DND-41 (cell line): ENCODE results near the gene SNUPN.

Experiments
- ATAC-seq: fragments of 200-7000 bp; cut with Tn5 transposase; 3 replicates; pipeline ENCODE4 v1.9.1; 2021; ENCODE audit warnings: low read depth; ENCODE audit not compliant: insufficient read depth
- DNase-seq: peaks from one replicate; pipeline ENCODE4 v3.0.0-alpha.2; 2020
- H2AFZ ChIP-seq: 2 replicates; pipeline ENCODE4 v1.6.0; 2012; ENCODE audit warnings: low read depth, low read length
- H3K27ac ChIP-seq: 2 replicates; pipeline ENCODE4 v1.5.1; 2012; ENCODE audit warnings: low read length, inconsistent platforms
- H3K27me3 ChIP-seq: fragments of 200-600 bp; sonication (generic); 2 replicates; pipeline ENCODE4 v1.6.0; 2012; ENCODE audit warnings: low read length, mild to moderate bottlenecking, inconsistent platforms; ENCODE audit not compliant: insufficient read depth, poor library complexity
- H3K36me3 ChIP-seq: 2 replicates; pipeline ENCODE4 v1.5.1; 2012; ENCODE audit warnings: low read length, inconsistent platforms; ENCODE audit not compliant: insufficient read depth
- H3K4me1 ChIP-seq: 2 replicates; pipeline ENCODE4 v1.5.1; 2012; ENCODE audit warnings: mild to moderate bottlenecking, low read length; ENCODE audit not compliant: insufficient read depth
- H3K4me2 ChIP-seq: 2 replicates; pipeline ENCODE4 v1.6.0; 2012; ENCODE audit warnings: mild to moderate bottlenecking, moderate library complexity, low read length, inconsistent platforms; ENCODE audit not compliant: insufficient read depth
- H3K4me3 ChIP-seq, 2 experiments: fragments of 200-600 bp in 1 of 2; shearing (Covaris generic) in 1 of 2; 2 replicates each; pipeline ENCODE4 v1.5.1; 2012 to 2016; ENCODE audit warnings: inconsistent platforms in 2 of 2, low read length in 2 of 2, mild to moderate bottlenecking in 2 of 2, low read depth in 1 of 2, moderate library complexity in 1 of 2
- H3K79me2 ChIP-seq: 2 replicates; pipeline ENCODE4 v1.6.0; 2012; ENCODE audit warnings: low read length, inconsistent platforms; ENCODE audit not compliant: insufficient read depth
- H3K9ac ChIP-seq: 2 replicates; pipeline ENCODE4 v1.6.0; 2012; ENCODE audit warnings: low read depth, mild to moderate bottlenecking, inconsistent platforms, low read length, moderate library complexity
- H3K9me3 ChIP-seq: 2 replicates; pipeline ENCODE4 v1.5.1; 2012; ENCODE audit warnings: low read length, moderate library complexity, mild to moderate bottlenecking, inconsistent platforms; ENCODE audit not compliant: insufficient read depth, severe bottlenecking
- H4K20me1 ChIP-seq: 2 replicates; pipeline ENCODE4 v1.6.0; 2012; ENCODE audit warnings: low read length; ENCODE audit not compliant: insufficient read depth
- EZH2 ChIP-seq: IDR thresholded peaks from 3 replicates; pipeline ENCODE4 v1.6.1; 2012; ENCODE audit warnings: borderline replicate concordance, low read depth, mild to moderate bottlenecking, moderate library complexity, low read length, inconsistent platforms; ENCODE audit not compliant: severe bottlenecking
- TF ChIP-seq, protein P1 (sequence below): IDR thresholded peaks from 2 replicates; pipeline ENCODE4 v1.5.1; 2012; ENCODE audit warnings: borderline replicate concordance, low read length, moderate library complexity, mild to moderate bottlenecking; ENCODE audit not compliant: poor library complexity, severe bottlenecking; ENCODE audit errors: extremely low read depth

SNUPN gene

DNA sequence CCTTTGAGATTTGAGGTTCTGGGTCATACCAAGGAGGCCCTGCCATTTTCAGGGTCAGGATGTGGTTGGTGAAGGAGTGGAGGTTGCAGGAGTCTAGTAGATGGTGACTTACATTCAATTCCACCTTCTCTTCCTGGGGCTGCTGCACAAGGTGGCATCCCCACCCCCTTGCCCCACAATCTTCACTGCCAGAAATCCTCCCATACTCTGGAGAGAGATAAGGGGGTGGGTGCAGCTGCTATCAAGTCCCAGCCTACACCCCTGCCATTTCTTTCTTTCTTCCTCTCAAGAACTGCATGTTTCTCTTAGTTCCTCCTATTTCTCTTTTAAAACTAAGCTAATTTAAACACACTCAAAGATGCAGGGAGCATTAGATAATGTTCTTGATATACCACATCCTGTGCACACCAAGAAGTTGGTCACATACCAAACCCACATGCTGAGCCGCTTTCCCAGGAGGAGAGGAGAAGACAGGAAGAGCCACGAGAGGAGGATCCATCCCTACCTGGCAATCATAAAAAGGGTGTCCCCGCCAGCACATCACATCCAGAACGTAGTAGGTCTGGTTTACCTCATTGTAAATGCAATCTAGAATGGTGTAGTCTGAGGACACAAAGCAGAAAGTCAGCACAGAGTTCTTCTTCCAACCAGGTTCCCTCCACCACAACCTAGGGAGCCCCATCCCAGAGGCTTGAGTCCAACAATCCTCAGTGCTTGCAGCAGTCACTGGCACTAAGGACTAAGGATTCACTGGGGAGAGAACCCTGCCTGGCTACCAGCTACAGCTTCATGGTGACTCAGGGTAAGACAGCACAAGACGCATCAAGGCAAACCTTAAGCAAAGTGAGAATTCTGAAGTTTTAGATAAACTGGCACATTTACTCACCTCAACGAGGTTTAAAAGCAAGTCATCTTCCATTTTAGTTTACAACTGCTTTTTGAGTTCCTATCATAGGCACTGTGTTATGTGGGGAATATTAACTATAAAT lies 18.5 kb downstream of the SNUPN start:
- Histone ChIP-seq H4K20me1 (no peaks in the 10 kb centered on the region), H3K9ac (peak overlapping the region; percentile 28), H3K9me3 (no peaks in the 10 kb centered on the region), H3K27ac (peak overlapping the region; percentile 76), H3K4me1 (peaks cover 28% of the 10 kb centered on the region), H3K4me3 (no peak overlapping the region; a peak in 1 of 4 replicates), H3K36me3 (peaks cover 55% of the 10 kb centered on the region), H3K79me2 (no peaks in the 10 kb centered on the region), H2AFZ (no peak overlapping the region), H3K4me2 (peak overlapping the region; percentile 51), H3K27me3 (no peaks in the 10 kb centered on the region)
- no peak for TF ChIP-seq EZH2
- DNase-seq = peak; percentile 67
- peak; percentile 88 for ATAC-seq

DNA sequence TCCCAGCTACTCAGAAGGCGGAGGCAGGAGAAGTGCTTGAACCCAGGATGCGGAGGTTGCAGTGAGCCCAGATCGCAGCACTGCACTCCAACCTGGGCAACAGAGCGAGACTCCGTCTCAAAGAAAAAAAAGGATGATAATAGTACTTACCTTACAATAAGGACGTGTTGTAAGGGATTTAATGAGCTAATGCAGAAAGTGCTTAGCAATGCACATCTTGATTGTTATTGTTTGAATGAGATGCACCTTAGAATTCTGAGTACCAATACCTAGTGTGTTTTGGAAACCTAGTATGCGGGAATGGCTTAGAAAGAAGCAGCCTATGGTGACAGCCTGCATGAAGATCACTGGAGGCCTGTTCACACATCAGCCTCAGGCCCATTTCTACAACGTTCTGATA lies 19.5 kb downstream of the SNUPN start:
- Histone ChIP-seq H3K27me3 (no peaks in the 10 kb centered on the region), H3K27ac (peak overlapping the region; percentile 76), H3K4me1 (peaks cover 28% of the 10 kb centered on the region), H3K9ac (peak overlapping the region; percentile 28; the same call in 1 of the 2 replicates), H2AFZ (no peak overlapping the region), H4K20me1 (no peaks in the 10 kb centered on the region), H3K79me2 (no peaks in the 10 kb centered on the region), H3K4me3 (no peak overlapping the region; a peak in 1 of 4 replicates), H3K36me3 (peaks cover 55% of the 10 kb centered on the region), H3K4me2 (peak overlapping the region; percentile 51), H3K9me3 (no peaks in the 10 kb centered on the region)
- ATAC-seq (no peak), DNase-seq (no peak)
- TF ChIP-seq, protein P1, sequence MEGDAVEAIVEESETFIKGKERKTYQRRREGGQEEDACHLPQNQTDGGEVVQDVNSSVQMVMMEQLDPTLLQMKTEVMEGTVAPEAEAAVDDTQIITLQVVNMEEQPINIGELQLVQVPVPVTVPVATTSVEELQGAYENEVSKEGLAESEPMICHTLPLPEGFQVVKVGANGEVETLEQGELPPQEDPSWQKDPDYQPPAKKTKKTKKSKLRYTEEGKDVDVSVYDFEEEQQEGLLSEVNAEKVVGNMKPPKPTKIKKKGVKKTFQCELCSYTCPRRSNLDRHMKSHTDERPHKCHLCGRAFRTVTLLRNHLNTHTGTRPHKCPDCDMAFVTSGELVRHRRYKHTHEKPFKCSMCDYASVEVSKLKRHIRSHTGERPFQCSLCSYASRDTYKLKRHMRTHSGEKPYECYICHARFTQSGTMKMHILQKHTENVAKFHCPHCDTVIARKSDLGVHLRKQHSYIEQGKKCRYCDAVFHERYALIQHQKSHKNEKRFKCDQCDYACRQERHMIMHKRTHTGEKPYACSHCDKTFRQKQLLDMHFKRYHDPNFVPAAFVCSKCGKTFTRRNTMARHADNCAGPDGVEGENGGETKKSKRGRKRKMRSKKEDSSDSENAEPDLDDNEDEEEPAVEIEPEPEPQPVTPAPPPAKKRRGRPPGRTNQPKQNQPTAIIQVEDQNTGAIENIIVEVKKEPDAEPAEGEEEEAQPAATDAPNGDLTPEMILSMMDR = no peak
- TF ChIP-seq EZH2 = no peak

DNA sequence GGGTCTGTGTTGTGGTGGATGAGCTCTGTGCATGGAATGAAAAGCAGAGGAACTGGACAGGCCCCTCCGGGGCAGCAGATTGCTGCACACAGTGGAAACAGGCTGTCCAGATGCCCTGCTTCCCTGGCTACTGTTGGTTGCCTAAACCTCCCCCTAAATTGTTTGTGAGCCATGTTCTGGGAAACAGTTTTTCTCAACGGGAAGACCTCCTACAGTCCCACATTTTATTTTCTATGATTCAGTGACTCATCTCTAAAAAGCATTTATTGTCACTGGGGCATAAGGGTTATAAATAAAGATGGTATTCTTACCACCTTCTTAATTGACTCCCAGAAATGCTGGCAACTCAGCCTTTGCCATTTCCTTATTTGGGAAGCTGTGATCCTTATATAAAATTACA lies 26.1 kb downstream of the SNUPN start:
- Histone ChIP-seq H4K20me1 (no peaks in the 10 kb centered on the region), H3K4me1 (peaks cover 15% of the 10 kb centered on the region), H3K9me3 (no peaks in the 10 kb centered on the region), H3K9ac (no peak overlapping the region), H3K4me3 (no peak overlapping the region), H3K27ac (no peak overlapping the region), H3K27me3 (no peaks in the 10 kb centered on the region), H2AFZ (no peak overlapping the region), H3K79me2 (no peaks in the 10 kb centered on the region), H3K4me2 (no peak overlapping the region), H3K36me3 (peaks cover 61% of the 10 kb centered on the region)
- TF ChIP-seq, protein P1 = no peak
- TF ChIP-seq EZH2 = no peak
- no peak for ATAC-seq
- no peak for DNase-seq

DNA sequence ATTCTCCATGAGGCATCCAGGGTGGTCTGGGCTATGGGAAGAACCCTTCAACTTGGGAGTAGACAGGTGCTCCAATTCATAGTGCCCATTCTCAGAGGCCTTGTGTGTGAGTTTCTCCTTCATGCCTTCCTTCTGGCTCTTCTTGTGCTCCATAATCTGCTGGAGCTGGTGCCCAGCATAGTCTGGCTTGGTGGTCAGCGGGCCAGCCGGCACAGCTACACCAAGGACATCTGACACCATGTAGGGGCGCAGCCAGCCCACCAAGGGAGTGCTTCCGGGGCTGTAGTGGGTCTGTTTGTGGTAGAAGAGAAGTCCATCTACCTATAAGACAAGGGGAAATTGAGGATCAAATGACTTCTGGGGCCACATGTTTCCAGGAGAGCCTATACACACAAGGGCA lies 27.2 kb downstream of the SNUPN start:
- Histone ChIP-seq H3K4me1 (peaks cover 15% of the 10 kb centered on the region), H3K79me2 (no peaks in the 10 kb centered on the region), H3K36me3 (peaks cover 59% of the 10 kb centered on the region), H3K9ac (no peak overlapping the region), H4K20me1 (no peaks in the 10 kb centered on the region), H3K27me3 (no peaks in the 10 kb centered on the region), H3K9me3 (no peaks in the 10 kb centered on the region), H2AFZ (no peak overlapping the region), H3K27ac (no peak overlapping the region; the same call in 1 of the 2 replicates), H3K4me2 (no peak overlapping the region), H3K4me3 (no peak overlapping the region)
- DNase-seq = no peak
- TF ChIP-seq EZH2 = no peak
- TF ChIP-seq, protein P1 = no peak
- no peak for ATAC-seq
